GM18520 (cell line): ENCODE results near the gene PLCB2.

Experiments used
- ATAC-seq: cut with Tn5 transposase; IDR thresholded peaks from one replicate; pipeline ENCODE4 v1.9.1; 2021; ENCODE audit not compliant: unreplicated experiment

The PLCB2 gene

DNA sequence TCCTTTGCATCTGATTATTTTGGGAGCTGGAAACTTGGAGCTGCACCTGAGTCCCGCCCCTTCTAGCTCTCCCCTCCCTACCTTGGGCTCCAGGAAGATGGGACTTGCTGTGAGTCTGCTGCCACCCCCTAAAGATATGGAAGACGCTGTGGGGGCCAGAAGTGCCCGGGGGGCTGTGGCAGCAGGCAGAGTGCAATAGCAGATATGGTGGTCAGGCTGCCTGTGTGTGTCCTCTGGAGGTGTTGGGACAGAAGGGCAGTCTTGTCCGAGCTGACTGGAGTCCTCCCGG, 68.4 kb downstream of the PLCB2 start:
- ATAC-seq, result no peak

DNA sequence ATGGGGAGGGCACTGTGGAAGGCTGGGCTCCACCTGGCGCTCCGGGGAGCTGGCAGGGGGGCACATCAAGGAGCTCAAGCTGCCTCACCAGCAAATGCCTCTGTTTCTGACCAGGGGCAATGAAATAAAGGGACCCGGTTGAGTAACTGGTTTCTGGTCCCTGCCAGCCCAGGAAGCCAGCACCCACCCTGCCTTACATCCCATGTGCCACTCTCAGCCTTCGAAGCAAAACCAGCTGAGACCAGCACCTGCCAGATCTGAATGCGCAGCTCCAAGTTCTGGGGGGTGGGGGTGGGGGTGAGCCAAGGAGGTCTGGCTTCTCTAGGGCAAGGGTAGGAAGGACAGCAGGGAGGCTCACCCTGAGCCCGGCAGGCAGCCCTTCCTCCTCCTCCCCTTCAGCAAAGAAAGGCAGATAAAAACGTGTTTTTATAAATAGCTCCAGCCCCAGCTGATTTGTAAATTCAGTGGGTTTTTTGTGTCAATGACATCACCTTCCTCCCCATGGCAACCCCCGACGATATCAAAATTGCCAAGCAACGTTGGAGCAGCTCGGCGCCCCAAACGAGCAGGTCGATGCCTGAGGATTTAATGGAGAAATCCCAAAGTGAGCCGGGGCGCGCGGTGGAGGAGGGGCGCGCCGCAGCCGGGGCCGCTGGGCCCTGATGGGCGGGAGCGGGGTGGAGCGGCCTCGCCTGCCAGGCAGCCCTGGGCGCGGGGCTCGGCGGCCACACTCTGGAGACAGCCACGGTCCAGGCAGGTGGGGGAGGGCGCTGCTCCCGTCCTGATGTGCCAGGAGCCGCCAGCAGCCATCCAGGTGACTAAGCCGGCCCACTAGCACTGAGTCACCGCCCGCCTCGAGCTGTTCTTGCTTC, 69.0 kb downstream of the PLCB2 start, which contains the start of gene PAK6:
Gene PAK6 (plus strand): TSS at position 532 of the 872 bp plus-strand sequence. CDS start 25,723 bp downstream, outside the sequence.
- ATAC-seq, result no peak
